HEK293 (cell line): ENCODE data around the gene RAB40C.

Experiments
- WT1 ChIP-seq: fragments of 450-650 bp; formaldehyde crosslinking; IDR thresholded peaks from 2 replicates; pipeline ENCODE4 v1.5.1; 2016; ENCODE audit warnings: missing biosample characterization, missing genetic modification characterization
- ZNF221 ChIP-seq: fragments of 450-650 bp; formaldehyde crosslinking; IDR thresholded peaks from 2 replicates; pipeline ENCODE4 v1.5.1; 2017; ENCODE audit warnings: missing biosample characterization, missing genetic modification characterization, borderline replicate concordance
- ZNF37A ChIP-seq: fragments of 450-650 bp; IDR thresholded peaks from 2 replicates; pipeline ENCODE4 v1.5.1; 2018; ENCODE audit warnings: missing biosample characterization, missing genetic modification characterization
- TF ChIP-seq, protein P1 (sequence below): fragments of 450-650 bp; formaldehyde crosslinking; IDR thresholded peaks from 2 replicates; pipeline ENCODE4 v1.5.1; 2016; ENCODE audit warnings: missing biosample characterization, missing genetic modification characterization
- TF ChIP-seq, protein P2 (sequence below): fragments of 450-650 bp; formaldehyde crosslinking; IDR thresholded peaks from 2 replicates; pipeline ENCODE4 v1.5.1; 2016; ENCODE audit warnings: missing biosample characterization, missing genetic modification characterization
- TF ChIP-seq, protein P3 (sequence below): fragments of 450-650 bp; formaldehyde crosslinking; IDR thresholded peaks from 2 replicates; pipeline ENCODE4 v1.5.1; 2016; ENCODE audit warnings: missing biosample characterization, missing genetic modification characterization
- TF ChIP-seq, protein P4 (sequence below): fragments of 450-650 bp; formaldehyde crosslinking; IDR thresholded peaks from 2 replicates; pipeline ENCODE4 v1.5.1; 2016; ENCODE audit warnings: missing biosample characterization, missing genetic modification characterization

DNA sequence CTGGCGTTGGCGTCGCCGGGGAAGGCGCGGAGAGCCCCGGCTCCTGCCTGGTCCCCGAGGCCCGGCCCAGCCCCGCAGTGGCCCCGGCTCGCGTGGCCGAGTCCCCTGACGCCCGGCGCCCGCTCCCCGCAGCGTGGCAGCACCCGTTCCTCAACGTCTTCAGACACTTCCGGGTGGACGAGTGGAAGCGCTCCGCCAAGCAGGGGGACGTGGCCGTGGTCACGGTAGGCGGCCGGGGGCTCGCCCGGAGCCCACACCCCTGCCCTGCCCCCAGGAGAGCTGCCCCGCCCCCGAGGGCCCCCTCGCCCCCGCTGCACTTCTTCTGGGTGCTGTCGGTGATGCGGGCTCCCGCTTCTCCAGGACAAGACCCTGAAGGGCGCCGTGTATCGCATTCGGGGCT is 59.8 kb downstream of the RAB40C start:
- TF ChIP-seq WT1 (tag by site-specific recombination) (no peak), ZNF221 (tag by site-specific recombination) (no peak), ZNF37A (tag by site-specific recombination) (no peak)
- TF ChIP-seq, protein P1, sequence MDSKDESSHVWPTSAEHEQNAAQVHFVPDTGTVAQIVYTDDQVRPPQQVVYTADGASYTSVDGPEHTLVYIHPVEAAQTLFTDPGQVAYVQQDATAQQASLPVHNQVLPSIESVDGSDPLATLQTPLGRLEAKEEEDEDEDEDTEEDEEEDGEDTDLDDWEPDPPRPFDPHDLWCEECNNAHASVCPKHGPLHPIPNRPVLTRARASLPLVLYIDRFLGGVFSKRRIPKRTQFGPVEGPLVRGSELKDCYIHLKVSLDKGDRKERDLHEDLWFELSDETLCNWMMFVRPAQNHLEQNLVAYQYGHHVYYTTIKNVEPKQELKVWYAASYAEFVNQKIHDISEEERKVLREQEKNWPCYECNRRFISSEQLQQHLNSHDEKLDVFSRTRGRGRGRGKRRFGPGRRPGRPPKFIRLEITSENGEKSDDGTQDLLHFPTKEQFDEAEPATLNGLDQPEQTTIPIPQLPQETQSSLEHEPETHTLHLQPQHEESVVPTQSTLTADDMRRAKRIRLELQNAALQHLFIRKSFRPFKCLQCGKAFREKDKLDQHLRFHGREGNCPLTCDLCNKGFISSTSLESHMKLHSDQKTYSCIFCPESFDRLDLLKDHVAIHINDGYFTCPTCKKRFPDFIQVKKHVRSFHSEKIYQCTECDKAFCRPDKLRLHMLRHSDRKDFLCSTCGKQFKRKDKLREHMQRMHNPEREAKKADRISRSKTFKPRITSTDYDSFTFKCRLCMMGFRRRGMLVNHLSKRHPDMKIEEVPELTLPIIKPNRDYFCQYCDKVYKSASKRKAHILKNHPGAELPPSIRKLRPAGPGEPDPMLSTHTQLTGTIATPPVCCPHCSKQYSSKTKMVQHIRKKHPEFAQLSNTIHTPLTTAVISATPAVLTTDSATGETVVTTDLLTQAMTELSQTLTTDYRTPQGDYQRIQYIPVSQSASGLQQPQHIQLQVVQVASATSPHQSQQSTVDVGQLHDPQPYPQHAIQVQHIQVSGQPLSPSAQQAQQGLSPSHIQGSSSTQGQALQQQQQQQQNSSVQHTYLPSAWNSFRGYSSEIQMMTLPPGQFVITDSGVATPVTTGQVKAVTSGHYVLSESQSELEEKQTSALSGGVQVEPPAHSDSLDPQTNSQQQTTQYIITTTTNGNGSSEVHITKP (tag by site-specific recombination): peak; percentile 30; the same call in 1 of the 2 replicates
- TF ChIP-seq, protein P2, sequence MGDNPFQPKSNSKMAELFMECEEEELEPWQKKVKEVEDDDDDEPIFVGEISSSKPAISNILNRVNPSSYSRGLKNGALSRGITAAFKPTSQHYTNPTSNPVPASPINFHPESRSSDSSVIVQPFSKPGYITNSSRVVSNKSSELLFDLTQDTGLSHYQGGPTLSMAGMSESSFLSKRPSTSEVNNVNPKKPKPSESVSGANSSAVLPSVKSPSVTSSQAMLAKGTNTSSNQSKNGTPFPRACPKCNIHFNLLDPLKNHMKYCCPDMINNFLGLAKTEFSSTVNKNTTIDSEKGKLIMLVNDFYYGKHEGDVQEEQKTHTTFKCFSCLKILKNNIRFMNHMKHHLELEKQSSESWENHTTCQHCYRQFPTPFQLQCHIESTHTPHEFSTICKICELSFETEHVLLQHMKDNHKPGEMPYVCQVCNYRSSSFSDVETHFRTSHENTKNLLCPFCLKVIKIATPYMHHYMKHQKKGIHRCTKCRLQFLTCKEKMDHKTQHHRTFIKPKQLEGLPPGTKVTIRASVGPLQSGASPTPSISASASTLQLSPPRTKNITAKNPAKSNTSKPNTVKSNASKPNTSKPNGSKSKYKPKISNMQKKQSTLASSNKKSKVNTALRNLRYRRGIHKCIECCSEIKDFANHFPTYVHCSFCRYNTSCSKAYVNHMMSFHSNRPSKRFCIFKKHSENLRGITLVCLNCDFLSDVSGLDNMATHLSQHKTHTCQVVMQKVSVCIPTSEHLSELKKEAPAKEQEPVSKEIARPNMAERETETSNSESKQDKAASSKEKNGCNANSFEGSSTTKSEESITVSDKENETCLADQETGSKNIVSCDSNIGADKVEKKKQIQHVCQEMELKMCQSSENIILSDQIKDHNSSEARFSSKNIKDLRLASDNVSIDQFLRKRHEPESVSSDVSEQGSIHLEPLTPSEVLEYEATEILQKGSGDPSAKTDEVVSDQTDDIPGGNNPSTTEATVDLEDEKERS (tag by site-specific recombination): no peak
- TF ChIP-seq, protein P3, sequence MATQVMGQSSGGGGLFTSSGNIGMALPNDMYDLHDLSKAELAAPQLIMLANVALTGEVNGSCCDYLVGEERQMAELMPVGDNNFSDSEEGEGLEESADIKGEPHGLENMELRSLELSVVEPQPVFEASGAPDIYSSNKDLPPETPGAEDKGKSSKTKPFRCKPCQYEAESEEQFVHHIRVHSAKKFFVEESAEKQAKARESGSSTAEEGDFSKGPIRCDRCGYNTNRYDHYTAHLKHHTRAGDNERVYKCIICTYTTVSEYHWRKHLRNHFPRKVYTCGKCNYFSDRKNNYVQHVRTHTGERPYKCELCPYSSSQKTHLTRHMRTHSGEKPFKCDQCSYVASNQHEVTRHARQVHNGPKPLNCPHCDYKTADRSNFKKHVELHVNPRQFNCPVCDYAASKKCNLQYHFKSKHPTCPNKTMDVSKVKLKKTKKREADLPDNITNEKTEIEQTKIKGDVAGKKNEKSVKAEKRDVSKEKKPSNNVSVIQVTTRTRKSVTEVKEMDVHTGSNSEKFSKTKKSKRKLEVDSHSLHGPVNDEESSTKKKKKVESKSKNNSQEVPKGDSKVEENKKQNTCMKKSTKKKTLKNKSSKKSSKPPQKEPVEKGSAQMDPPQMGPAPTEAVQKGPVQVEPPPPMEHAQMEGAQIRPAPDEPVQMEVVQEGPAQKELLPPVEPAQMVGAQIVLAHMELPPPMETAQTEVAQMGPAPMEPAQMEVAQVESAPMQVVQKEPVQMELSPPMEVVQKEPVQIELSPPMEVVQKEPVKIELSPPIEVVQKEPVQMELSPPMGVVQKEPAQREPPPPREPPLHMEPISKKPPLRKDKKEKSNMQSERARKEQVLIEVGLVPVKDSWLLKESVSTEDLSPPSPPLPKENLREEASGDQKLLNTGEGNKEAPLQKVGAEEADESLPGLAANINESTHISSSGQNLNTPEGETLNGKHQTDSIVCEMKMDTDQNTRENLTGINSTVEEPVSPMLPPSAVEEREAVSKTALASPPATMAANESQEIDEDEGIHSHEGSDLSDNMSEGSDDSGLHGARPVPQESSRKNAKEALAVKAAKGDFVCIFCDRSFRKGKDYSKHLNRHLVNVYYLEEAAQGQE (tag by site-specific recombination): no peak
- TF ChIP-seq, protein P4, sequence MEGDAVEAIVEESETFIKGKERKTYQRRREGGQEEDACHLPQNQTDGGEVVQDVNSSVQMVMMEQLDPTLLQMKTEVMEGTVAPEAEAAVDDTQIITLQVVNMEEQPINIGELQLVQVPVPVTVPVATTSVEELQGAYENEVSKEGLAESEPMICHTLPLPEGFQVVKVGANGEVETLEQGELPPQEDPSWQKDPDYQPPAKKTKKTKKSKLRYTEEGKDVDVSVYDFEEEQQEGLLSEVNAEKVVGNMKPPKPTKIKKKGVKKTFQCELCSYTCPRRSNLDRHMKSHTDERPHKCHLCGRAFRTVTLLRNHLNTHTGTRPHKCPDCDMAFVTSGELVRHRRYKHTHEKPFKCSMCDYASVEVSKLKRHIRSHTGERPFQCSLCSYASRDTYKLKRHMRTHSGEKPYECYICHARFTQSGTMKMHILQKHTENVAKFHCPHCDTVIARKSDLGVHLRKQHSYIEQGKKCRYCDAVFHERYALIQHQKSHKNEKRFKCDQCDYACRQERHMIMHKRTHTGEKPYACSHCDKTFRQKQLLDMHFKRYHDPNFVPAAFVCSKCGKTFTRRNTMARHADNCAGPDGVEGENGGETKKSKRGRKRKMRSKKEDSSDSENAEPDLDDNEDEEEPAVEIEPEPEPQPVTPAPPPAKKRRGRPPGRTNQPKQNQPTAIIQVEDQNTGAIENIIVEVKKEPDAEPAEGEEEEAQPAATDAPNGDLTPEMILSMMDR (tag by site-specific recombination): no peak
